GM23248 (cell line): Measurements from ENCODE around the gene TULP4.

Experiments used
- EZH2 ChIP-seq: fragments of 200-600 bp; sonication (generic); IDR thresholded peaks from 2 replicates; pipeline ENCODE4 v1.6.1; 2018; ENCODE audit warnings: antibody characterized with exemption, mild to moderate bottlenecking; ENCODE audit not compliant: insufficient read depth, poor library complexity, severe bottlenecking
- EZH2phosphoT487 ChIP-seq: fragments of 200-600 bp; sonication (generic); IDR thresholded peaks from 2 replicates; pipeline ENCODE4 v1.6.1; 2018; ENCODE audit warnings: antibody characterized with exemption, moderate library complexity, mild to moderate bottlenecking, low read depth; ENCODE audit not compliant: insufficient read depth

DNA sequence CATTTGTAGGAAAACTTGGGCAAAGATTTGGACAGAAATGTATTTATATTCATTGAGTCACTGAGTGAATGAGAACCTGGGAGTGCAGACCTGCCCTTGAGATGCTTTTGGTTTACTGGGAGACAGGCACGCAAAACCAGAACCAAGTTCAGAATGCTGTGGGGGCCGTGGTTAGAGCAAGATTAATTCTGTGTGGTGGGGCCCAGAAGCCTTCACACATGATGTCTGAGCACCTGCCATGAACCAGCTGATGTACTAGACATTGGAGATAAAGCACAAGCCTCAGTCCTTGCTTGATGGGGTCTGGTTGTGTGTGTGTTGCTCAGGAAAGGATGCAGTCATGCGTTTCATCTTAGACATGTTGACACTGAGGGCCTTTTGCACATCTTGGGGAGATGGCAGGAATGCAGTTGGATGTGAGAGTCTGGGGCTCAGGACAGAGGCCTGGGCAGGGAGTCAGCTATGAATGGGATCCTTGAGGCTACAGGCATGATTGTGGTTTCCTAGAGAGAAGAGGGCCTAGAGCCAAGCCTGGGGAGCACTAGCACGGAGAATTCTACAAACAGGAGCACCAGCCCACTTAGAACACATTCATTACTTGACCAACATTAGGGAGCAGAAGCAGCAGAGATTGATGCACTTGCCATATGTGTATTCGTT, 133.3 kb downstream of the TULP4 start:
- TF ChIP-seq EZH2 (no peak), EZH2phosphoT487 (no peak)
